ENCODE data around the gene CATSPER1.

GRCh38 chr11:65976216-65977176 lies 49.8 kb downstream of the CATSPER1 start:
- TF ChIP-seq TRIM24 (CRISPR knock-in tag; IDR thresholded peaks at IDR 0.05) (no peak), ZNF782 (CRISPR knock-in tag; IDR thresholded peaks at IDR 0.05; ENCODE audit: borderline replicate concordance) (no peak), CTCF (CRISPR knock-in tag; IDR thresholded peaks at IDR 0.05) (no peak), ZNF451 (CRISPR knock-in tag; IDR thresholded peaks at IDR 0.05) (no peak), ZBTB21 (CRISPR knock-in tag; IDR thresholded peaks at IDR 0.05) (no peak)
